ENCODE measurements around the gene DIO3. TPM values are rescaled to one million over a fixed set of nuclear protein-coding genes. Genes with fewer than 3 reads are reported as not detected.

Gene DIO3
- total RNA-seq, 1 experiment from 2014 or later = not detected

GRCh38 chr14:101560534-101561113 lies 671 bp upstream of the DIO3 start:
- Mint-ChIP-seq H3K4me3 (no peak overlapping the region), H3K4me1 (peaks cover 15 to 27% of the 10 kb centered on the region in 2 experiments), H3K27me3 (ENCODE audit: low read depth) (peaks cover 91% of the 10 kb centered on the region), H3K36me3 (ENCODE audit: insufficient read depth in 1 of 3, low read depth in 3 of 3) (peaks cover 4 to 9% (median 7%) of the 10 kb centered on the region in 3 experiments; a peak in 6 of 7 replicates), H3K27ac (no peak overlapping the region), H3K9me3 (peaks cover 19% of the 10 kb centered on the region in 2 experiments)
- no peak overlapping the region for H4K8ac ChIP-seq (replicated peaks; ENCODE audit: insufficient read length, low read depth, low read length)
- no peak overlapping the region for H3K27ac ChIP-seq (ENCODE audit: insufficient read length, low read depth, low read length)
- no peaks in the 10 kb centered on the region for H3K79me1 ChIP-seq (ENCODE audit: insufficient read depth, low read depth, low read length, poor library complexity, severe bottlenecking)
- peaks cover 10% of the 10 kb centered on the region for H3K9me3 ChIP-seq (ENCODE audit: control insufficient read depth, low read depth, low read length)
- H3K23me2 ChIP-seq (ENCODE audit: insufficient read length, low read depth, low read length, poor library complexity, severe bottlenecking) = peaks cover 11% of the 10 kb centered on the region
- H2AK5ac ChIP-seq (ENCODE audit: insufficient read length, low read length) = no peak overlapping the region
- no peak for DNase-seq
- H3K4me1 ChIP-seq (ENCODE audit: insufficient read depth, low read length) = no peaks in the 10 kb centered on the region
- H4K91ac ChIP-seq (ENCODE audit: insufficient read length, low read depth, low read length) = no peak overlapping the region
- H4K20me1 ChIP-seq (ENCODE audit: control insufficient read depth, insufficient read depth, insufficient read length) = peaks cover 2% of the 10 kb centered on the region
- H3K4me2 ChIP-seq (ENCODE audit: insufficient read depth, insufficient read length, low read length) = peak overlapping the region; percentile 43
- peaks cover 67% of the 10 kb centered on the region for H3K27me3 ChIP-seq (ENCODE audit: insufficient read depth, low read length)
- no peak overlapping the region for H2AFZ ChIP-seq (ENCODE audit: low read length)
- no CpG with 5 or more reads among the region's 106 CpGs for whole genome bisulfite sequencing (ENCODE audit: extremely low coverage, insufficient read length, low lambda C conversion rate)
- no peak overlapping the region for H3K23ac ChIP-seq (ENCODE audit: insufficient read length, low read depth, low read length)
- H2BK120ac ChIP-seq (ENCODE audit: low read depth, low read length, poor library complexity, severe bottlenecking) = no peak overlapping the region
- H3K18ac ChIP-seq (ENCODE audit: insufficient read length, low read depth, low read length) = no peak overlapping the region
- H3K79me2 ChIP-seq (ENCODE audit: insufficient read depth, low read length) = no peaks in the 10 kb centered on the region
- no peak overlapping the region for H3K56ac ChIP-seq (ENCODE audit: insufficient read length, low read depth, low read length)
- no peak overlapping the region for H2BK15ac ChIP-seq (ENCODE audit: low read depth, low read length)
- H3T11ph ChIP-seq (ENCODE audit: low read length) = no peak overlapping the region
- no peak overlapping the region for H3K14ac ChIP-seq (ENCODE audit: insufficient read depth, low read length)
- H3K9ac ChIP-seq (ENCODE audit: extremely low read depth, insufficient read length, low read length) = no peak overlapping the region
- H2BK20ac ChIP-seq (ENCODE audit: low read depth, low read length, poor library complexity, severe bottlenecking) = no peak overlapping the region
- H4K5ac ChIP-seq (ENCODE audit: insufficient read length, low read depth, low read length) = no peak overlapping the region
- H3K4ac ChIP-seq (ENCODE audit: low read depth, low read length) = no peak overlapping the region
- no peak for TF ChIP-seq CTCF (conservative IDR thresholded peaks at IDR 0.05)
- H2BK5ac ChIP-seq (ENCODE audit: insufficient read length, low read length) = no peak overlapping the region
- no peak overlapping the region for H2BK12ac ChIP-seq (ENCODE audit: insufficient read length, low read depth, low read length)

All from H9 (cell line).